DOHH2 (cell line): ENCODE results near the gene CIBAR2.

Source experiments
- EZH2phosphoT487 ChIP-seq: fragments of 200-600 bp; sonication (generic); IDR thresholded peaks from 2 replicates; pipeline ENCODE4 v1.6.1; 2017; ENCODE audit warnings: borderline replicate concordance, mild to moderate bottlenecking, antibody characterized with exemption, low read length, moderate library complexity, mixed read lengths
- TF ChIP-seq, protein P1 (sequence below): fragments of 200-600 bp; sonication (generic); IDR thresholded peaks from one replicate; pipeline ENCODE4 v1.5.1; 2014; ENCODE audit warnings: antibody characterized with exemption, mild to moderate bottlenecking, low read depth, low read length; ENCODE audit not compliant: poor library complexity, severe bottlenecking

GRCh38 chr16:85057212-85057889 is 54.9 kb downstream of the CIBAR2 start:
- TF ChIP-seq, protein P1, sequence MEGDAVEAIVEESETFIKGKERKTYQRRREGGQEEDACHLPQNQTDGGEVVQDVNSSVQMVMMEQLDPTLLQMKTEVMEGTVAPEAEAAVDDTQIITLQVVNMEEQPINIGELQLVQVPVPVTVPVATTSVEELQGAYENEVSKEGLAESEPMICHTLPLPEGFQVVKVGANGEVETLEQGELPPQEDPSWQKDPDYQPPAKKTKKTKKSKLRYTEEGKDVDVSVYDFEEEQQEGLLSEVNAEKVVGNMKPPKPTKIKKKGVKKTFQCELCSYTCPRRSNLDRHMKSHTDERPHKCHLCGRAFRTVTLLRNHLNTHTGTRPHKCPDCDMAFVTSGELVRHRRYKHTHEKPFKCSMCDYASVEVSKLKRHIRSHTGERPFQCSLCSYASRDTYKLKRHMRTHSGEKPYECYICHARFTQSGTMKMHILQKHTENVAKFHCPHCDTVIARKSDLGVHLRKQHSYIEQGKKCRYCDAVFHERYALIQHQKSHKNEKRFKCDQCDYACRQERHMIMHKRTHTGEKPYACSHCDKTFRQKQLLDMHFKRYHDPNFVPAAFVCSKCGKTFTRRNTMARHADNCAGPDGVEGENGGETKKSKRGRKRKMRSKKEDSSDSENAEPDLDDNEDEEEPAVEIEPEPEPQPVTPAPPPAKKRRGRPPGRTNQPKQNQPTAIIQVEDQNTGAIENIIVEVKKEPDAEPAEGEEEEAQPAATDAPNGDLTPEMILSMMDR, result peak; percentile 20
- TF ChIP-seq EZH2phosphoT487, result no peak
